NB4 (cell line): ENCODE data around the gene FAR2.

Experiments used
- CTCF ChIP-seq: IDR thresholded peaks from one replicate; pipeline ENCODE4 v1.5.1; 2012; ENCODE audit warnings: low read depth, low read length
- MAX ChIP-seq: IDR thresholded peaks from 2 replicates; pipeline ENCODE4 v1.6.1; 2011; ENCODE audit warnings: low read depth, low read length

GRCh38 chr12:29152223-29152868, 3.3 kb downstream of the FAR2 start:
- TF ChIP-seq CTCF (no peak), MAX (no peak)
